Stimulated activated CD4-positive, alpha-beta T cell treated with anti-CD3 and anti-CD28 coated beads, Interleukin-15, amount 100 ng/mL, for 48 hours (primary cell): ENCODE data around the gene STK38.
A peak's percentile ranks its signal among the peaks of the same experiment; 100 is the strongest.
"Not testable (repeated sequence)": the region's sequence is repeated elsewhere in the genome, so short reads cannot be mapped to it uniquely, and the experiment has no call there.

ENCODE experiments used
- DNase-seq, 2 donors: peaks; one replicate each; pipeline ENCODE4 v3.0.0-alpha.2; 2020; ENCODE audit warnings: low read depth in 2 of 2

STK38 gene

DNA sequence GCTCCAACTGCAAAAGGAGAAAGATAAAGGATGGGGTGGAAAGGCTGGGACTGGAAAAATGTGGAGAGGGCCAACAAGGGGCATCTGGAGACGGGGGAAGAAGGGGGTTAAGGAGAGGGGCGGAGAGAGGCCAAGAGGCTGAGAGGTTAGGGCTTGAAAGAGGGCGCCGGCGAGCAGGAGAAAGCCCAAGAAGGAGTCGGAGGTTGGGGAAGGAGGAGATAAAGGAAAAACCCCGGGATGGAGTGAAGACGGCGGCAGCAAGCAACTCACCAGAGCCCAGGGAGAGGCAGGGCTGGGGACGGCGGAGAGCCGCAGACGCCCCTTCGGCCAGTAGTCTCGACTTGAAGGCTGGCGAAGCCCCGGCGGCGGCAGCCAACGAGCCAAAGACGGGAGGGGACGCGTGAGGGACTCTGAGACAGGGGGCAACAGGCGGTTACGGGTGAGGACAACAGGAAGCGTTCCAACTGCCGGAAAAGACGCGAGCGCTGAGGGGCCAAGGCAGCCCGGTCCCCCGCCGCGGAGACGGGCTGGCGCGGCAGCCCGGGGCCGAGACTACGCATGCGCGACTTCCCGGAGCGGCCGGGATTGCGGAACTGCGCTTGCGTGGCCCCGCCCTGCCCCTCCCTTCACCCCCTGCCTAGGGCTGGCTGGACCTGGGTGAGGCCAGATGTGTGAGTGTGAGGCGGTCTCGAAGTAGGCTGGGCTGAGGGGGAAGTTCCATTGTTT lies at the start of gene STK38:
TSS of gene STK38 (minus strand) at position 560 of the 726 bp plus-strand sequence. CDS start 7,277 bp downstream, outside the sequence.
- peak; percentile 85 to 93 for DNase-seq

- DNase-seq = no peak
Observed at GRCh38 chr6:36596356-36596755, 49.1 kb upstream of the STK38 start.

DNA sequence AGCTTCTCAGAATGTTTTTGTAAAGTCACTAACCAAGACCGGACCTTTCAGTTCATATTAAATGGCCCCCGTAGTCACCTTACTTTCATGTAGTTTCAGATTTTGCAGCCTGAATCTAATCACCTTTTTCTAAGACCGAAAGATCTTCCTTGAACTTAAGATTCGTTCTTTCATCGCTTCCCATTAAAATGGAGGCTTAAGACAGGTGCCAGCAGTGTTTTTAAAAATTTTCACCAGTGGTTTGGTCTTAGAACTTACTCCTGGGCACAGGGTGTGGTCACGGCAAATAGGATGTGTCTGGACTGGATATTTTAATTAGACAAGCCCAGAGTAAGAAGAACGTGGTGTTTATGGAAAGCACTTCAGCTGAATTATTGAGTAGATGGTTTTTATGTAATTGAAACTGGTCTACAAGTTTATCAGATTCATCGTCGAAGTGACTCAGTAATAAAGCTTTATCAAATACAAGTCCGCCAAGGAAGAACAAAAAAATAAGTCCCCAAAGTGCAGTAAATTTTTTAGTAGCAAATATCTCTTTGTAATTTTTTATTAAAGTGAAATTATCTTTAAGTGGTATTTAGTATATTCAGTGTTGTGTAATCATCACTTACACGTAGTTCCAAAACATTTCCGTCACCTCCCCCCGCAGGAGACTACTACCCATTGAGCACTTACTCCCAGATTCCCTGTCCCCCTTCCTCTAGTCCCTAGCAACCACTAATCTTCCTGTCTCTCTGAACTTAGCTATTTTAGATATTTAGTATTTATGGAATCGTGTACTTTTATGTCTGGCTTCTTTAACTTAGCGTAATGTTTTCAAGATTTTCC lies 47.8 kb upstream of the STK38 start:
- DNase-seq = no peak

- peak; percentile 93 to 94 for DNase-seq
Observed at GRCh38 chr6:36594029-36594815, 46.9 kb upstream of the STK38 start, which contains the start of gene SRSF3. Gene SRSF3 (plus strand): TSS chr6:36594362. CDS start chr6:36596763, 2,401 bp downstream.

GRCh38 chr6:36593569-36594028 lies 46.3 kb upstream of the STK38 start:
- DNase-seq = peak in 1 of 2 donors; percentile 17

- DNase-seq = no peak
Observed at GRCh38 chr6:36592221-36592655, 45.0 kb upstream of the STK38 start.

DNA sequence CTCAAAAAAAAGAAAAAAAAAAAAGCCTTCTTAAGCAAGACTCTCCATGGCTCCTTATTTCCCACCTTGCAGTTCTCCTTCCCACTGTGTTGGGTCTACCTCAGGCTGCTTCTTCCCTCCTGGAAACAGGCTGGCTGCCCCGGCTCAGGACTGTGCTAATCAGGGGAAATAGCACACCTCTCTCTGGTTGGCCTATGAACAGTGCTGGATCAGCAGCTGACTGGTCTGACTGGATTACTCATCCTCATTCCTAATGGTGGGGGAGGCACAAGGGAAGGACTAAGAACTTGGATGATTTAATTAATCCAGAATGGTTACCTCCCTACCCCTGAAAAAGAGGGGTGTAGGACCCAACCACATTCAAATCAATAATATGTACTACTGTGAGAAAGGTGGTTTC lies 43.0 kb upstream of the STK38 start:
- no peak for DNase-seq

- not testable (repeated sequence) for DNase-seq
Observed at GRCh38 chr6:36589025-36589400, 41.7 kb upstream of the STK38 start.

DNA sequence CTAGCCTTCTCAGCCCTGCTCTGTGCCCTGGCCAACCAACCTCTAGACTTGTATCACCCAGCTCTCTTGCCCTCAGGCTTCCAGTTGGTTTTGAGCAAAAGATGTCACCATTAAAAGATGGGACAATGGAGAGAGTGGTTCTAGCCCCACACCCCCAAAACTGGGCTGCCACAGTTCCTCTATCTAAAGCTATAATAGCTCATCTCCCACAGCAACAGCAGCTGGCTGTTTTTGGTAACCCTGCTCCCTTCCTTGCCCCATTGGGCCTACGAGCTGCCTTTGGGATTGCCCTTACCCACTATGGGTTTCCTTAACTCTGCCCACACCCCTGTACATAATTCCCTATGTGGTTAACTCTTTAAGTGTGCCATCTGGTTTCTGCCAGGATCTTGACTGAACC lies 39.3 kb upstream of the STK38 start:
- no peak for DNase-seq

GRCh38 chr6:36581716-36582115 lies 34.4 kb upstream of the STK38 start:
- DNase-seq = no peak

DNA sequence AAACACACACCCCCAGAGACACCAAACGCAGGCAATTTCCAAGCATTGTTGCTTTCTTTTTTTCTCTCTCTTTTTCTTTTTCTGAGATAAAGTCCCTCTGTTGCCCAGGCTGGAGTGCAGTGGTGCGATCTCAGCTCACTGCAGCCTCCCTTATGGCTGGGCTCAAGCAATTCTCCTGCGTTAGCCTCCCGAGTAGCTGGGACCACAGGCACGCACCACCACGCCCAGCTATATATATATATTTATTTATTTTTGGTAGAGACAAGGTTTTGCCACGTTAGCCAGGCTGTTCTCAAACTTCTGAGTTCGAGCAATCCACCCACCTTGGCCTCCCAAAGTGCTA lies 32.9 kb upstream of the STK38 start:
- DNase-seq = no peak

DNA sequence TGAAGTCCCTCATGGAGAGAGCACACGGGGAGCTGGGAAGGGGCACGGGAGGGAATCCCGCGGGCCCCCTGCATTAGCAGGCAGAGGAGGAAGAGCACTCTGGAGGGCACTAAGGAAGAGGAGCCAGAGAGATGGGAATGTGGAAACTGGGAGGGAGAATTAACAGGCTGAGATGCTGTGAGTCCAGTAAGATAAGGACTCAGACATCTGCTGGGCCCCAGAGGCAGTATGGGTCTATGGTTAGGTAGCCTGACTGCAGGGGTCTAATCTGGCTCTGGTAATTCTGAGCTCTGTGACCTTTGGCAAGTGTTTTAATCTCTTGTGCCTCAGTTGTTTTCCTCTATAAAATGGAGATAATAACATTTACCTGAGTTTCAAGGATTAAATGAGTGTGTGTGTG lies 31.2 kb upstream of the STK38 start:
- no peak for DNase-seq

GRCh38 chr6:36578030-36578429 lies 30.8 kb upstream of the STK38 start:
- DNase-seq = no peak

DNA sequence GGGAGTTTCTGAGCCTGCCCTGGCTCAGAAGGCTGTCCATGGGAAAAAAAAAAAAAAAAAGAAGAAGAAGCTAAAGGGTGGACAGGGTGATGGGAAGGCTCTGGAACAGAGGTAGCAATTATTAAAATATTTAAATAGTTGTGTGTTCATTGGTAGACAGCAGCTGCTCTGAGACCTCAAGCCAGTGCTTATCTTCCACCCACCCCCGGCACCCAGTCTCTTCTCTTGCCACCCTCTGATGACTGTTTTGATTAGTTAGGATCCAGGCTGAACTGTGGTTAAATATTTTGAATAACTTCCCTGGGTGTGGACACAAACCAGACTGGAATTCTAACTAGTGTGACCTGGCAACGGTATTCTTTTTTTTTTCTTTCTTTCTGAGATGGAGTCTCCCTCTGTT lies 30.0 kb upstream of the STK38 start:
- no peak for DNase-seq

DNA sequence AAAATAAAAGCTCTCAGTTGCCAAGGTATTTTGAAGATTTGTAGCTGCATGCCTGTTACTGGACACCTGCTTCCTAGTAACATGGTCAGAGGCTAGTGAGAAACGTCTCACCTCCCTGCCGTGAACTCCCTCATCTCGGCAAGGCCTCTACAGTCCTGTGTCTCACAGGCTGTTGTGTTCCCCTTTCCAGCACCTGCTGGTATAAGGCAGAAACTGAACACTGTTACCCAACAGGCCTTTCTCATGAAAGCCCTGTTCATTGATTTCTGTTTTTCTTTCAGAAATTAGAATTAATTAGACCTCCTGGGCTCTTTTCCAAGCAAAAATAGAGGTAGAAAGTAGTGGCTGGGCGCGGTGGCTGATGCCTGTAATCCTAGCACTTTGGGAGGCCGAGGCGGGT lies 29.3 kb upstream of the STK38 start:
- no peak for DNase-seq

GRCh38 chr6:36574679-36575078 lies 27.4 kb upstream of the STK38 start:
- DNase-seq = no peak

DNA sequence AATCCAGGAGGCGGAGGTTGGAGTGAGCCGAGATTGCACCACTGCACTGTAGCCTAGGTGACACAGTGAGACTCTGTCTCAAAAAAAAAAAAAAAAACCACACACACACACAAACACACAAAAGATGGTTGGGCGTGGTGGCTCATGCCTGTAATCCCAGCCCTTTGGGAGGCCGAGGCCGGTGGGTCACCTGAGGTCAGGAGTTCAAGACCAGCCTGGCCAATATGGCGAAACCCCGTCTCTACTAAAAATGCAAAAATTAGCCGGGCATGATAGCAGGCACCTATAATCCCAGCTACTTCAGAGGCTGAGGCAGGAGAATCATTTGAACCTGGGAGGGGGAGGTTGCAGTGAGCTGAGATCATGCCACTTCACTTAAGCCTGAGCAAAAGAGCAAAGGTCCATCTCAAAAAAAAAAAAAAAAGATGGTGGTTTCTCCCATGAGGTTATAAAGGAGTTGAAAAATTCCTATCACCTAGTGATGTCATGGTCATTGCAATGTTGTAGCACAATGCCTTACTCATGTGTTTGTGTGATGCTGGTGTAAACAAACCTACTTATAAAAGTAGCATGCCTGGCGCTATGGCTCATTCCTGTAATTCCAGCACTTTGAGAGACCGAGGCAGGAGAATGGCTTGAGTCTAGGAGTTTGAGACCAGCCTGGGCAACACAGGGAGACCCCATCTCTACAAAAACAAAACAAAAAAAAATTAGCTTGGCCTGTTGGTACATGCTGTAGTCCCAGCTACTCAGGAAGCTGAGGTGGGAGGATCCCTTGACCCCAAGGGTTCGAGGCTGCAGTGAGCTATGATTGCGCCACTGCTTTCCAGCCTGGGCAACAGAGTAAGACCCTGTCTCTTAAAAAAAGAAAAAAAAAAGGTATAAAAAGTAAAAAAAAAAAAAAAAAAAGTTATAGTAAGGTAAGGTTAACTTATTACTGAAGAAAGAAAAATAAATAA lies 25.4 kb upstream of the STK38 start:
- DNase-seq = not testable (repeated sequence)

DNA sequence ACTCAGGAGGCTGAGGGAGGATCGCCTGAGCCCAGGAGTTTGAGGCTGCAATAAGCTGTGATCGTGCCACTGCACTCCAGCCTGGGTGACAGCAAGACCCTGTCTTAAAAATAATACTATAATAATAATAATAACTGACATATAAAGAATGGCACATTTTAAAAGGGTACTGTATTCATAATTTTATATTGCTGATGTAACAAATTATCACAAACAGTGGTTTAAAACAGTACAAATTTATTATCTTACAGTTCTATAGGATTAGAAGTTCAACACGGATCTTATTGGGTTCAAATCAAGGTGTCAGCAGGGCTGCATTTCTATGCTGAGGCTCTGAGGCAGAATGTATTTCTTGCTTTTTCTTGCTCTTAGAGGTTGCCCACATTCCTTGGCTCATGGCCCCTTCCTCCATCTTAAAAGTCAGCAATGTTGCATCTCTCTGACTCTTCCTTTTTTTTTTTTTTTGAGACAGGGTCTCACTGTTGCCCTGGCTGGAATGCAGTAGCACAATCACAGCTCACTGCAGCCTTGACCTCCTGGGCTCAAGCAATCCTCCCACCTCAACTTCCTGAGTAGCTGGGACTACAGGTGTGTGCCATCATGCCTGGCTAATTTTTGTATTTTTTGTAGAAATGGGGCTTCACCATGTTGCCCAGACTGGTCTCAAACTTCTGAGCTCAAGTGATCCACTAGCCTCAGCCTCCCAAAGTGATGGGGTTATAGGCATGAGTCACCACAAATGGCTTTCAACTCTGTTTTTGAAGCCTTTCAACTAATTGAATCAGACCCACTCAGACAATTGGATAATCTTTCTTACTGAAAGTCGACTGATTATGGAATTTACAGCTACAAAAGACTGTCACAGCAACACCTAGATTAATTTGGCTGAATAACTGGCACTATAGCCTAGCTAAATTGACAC lies 24.1 kb upstream of the STK38 start:
- DNase-seq = no peak

- DNase-seq = no peak
Observed at GRCh38 chr6:36570264-36570663, 23.0 kb upstream of the STK38 start.

- no peak for DNase-seq
Observed at GRCh38 chr6:36566418-36566905, 19.2 kb upstream of the STK38 start.
